ENCODE results near the gene SP2.

SP2 gene

GRCh38 chr17:47953909-47954308 lies 57.9 kb downstream of the SP2 start:
- no peak for DNase-seq

GRCh38 chr17:47955497-47956461 lies 59.7 kb downstream of the SP2 start:
- DNase-seq = no peak

GRCh38 chr17:47956791-47957590 lies 61.0 kb downstream of the SP2 start:
- DNase-seq = no peak

- DNase-seq = no peak
Measured at GRCh38 chr17:47957591-47958490, 61.8 kb downstream of the SP2 start, which contains the start of gene PRR15L. Gene PRR15L (minus strand): TSS chr17:47957883. CDS start chr17:47953234, 4,649 bp downstream.

- no peak for DNase-seq
Measured at GRCh38 chr17:47959825-47960655, 64.0 kb downstream of the SP2 start.

- DNase-seq = no peak
Measured at GRCh38 chr17:47961406-47961805, 65.4 kb downstream of the SP2 start.

GRCh38 chr17:47962901-47963300 lies 66.9 kb downstream of the SP2 start:
- no peak for DNase-seq

GRCh38 chr17:47964856-47965255 lies 68.8 kb downstream of the SP2 start:
- no peak for DNase-seq

GRCh38 chr17:47966079-47966519 lies 70.1 kb downstream of the SP2 start:
- DNase-seq = no peak

GRCh38 chr17:47967607-47968252 lies 71.7 kb downstream of the SP2 start:
- no peak for DNase-seq

- no peak for DNase-seq
Measured at GRCh38 chr17:47968836-47969235, 72.8 kb downstream of the SP2 start.

- no peak for DNase-seq
Measured at GRCh38 chr17:47969930-47970724, 74.1 kb downstream of the SP2 start.

GRCh38 chr17:47970725-47971499 lies 74.9 kb downstream of the SP2 start, which contains the start of gene CDK5RAP3:
Gene CDK5RAP3 (plus strand): TSS chr17:47971113. CDS start chr17:47971147, 34 bp downstream.
- peak; percentile 99 for DNase-seq

- DNase-seq = no peak
Measured at GRCh38 chr17:47973541-47973940, 77.5 kb downstream of the SP2 start.

GRCh38 chr17:47975189-47975822 lies 79.3 kb downstream of the SP2 start:
- DNase-seq = no peak

- no peak for DNase-seq
Measured at GRCh38 chr17:47975823-47976205, 79.8 kb downstream of the SP2 start.

GRCh38 chr17:47978324-47978723 lies 82.3 kb downstream of the SP2 start:
- no peak for DNase-seq

All from activated CD4-positive, CD25-positive, alpha-beta regulatory T cell treated with anti-CD3 and anti-CD28 coated beads, Interleukin-2, amount 50 U/mL, for 72 hours (primary cell).